ENCODE data around the gene LMAN1.

The LMAN1 gene

DNA sequence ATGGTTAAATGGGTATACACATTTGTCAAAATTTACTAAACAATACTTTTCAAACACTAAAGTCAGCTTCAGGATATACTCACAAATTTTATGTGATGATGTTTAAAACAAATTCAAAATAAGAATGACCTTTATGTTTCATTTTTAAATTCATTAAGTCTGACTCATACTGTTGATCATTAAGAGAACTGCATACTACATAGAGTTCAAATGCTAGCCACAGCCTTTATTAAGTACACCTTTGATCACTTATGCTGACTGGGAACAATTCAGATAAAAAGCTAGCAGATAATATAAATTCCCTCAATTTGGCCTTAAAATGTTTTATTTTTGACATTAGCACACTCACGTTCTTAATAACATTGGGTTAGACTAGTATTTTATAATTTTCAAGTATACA is 14.1 kb downstream of the LMAN1 start (continued):
- TF ChIP-seq, protein P1, sequence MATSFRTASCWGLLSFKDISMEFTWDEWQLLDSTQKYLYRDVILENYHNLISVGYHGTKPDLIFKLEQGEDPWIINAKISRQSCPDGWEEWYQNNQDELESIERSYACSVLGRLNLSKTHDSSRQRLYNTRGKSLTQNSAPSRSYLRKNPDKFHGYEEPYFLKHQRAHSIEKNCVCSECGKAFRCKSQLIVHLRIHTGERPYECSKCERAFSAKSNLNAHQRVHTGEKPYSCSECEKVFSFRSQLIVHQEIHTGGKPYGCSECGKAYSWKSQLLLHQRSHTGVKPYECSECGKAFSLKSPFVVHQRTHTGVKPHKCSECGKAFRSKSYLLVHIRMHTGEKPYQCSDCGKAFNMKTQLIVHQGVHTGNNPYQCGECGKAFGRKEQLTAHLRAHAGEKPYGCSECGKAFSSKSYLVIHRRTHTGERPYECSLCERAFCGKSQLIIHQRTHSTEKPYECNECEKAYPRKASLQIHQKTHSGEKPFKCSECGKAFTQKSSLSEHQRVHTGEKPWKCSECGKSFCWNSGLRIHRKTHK (tag by site-specific recombination; IDR thresholded peaks at IDR 0.05): no peak

DNA sequence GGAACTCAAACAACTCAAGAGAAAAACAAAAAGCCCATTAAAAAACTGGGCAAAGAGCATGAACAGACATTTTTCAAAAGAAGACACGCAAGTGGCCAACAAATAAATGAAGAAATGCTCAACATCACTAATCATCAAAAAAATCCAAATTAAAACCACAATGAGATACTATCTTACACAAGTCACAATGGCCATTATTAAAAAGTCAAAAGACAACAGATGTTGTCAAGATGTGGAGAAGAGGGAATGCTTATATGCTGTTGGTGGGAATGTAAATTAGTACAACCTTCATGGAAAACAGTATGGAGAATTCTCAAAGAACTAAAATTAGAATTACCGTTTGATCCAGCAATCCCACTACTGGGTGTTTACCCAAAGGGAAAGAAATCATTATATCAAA is 15.1 kb downstream of the LMAN1 start:
- CTCF ChIA-PET: interaction anchor here (0.7 kb wide), 1 partner anchor 17 kb away, joined by 4 read pairs; no protein-coding TSS in a partner anchor
- peaks cover 85 to 88% of the 10 kb centered on the region in 2 experiments for H3K36me3 ChIP-seq (ENCODE audit: control insufficient read depth in 2 of 2, insufficient read depth in 1 of 2, low read length in 2 of 2)

DNA sequence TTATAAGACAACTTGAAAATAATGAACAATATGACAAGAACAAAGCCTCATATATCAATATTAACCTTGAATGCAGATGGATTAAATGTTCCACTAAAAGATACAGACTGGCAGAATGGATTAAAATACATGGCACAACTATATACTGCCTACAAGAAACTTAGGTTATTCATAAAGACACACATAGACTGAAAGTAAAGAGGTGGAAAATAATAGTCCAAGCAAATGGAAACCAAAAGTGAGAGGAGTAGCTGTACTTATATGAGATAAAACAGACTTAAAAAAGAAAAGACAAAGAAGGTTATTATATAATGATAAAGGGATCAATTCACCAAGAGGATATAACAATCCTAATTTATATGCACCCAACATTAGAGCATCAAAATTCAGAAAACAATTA is 18.2 kb downstream of the LMAN1 start:
- POLR2A ChIA-PET: no interaction called here
- TF ChIP-seq, protein P2, sequence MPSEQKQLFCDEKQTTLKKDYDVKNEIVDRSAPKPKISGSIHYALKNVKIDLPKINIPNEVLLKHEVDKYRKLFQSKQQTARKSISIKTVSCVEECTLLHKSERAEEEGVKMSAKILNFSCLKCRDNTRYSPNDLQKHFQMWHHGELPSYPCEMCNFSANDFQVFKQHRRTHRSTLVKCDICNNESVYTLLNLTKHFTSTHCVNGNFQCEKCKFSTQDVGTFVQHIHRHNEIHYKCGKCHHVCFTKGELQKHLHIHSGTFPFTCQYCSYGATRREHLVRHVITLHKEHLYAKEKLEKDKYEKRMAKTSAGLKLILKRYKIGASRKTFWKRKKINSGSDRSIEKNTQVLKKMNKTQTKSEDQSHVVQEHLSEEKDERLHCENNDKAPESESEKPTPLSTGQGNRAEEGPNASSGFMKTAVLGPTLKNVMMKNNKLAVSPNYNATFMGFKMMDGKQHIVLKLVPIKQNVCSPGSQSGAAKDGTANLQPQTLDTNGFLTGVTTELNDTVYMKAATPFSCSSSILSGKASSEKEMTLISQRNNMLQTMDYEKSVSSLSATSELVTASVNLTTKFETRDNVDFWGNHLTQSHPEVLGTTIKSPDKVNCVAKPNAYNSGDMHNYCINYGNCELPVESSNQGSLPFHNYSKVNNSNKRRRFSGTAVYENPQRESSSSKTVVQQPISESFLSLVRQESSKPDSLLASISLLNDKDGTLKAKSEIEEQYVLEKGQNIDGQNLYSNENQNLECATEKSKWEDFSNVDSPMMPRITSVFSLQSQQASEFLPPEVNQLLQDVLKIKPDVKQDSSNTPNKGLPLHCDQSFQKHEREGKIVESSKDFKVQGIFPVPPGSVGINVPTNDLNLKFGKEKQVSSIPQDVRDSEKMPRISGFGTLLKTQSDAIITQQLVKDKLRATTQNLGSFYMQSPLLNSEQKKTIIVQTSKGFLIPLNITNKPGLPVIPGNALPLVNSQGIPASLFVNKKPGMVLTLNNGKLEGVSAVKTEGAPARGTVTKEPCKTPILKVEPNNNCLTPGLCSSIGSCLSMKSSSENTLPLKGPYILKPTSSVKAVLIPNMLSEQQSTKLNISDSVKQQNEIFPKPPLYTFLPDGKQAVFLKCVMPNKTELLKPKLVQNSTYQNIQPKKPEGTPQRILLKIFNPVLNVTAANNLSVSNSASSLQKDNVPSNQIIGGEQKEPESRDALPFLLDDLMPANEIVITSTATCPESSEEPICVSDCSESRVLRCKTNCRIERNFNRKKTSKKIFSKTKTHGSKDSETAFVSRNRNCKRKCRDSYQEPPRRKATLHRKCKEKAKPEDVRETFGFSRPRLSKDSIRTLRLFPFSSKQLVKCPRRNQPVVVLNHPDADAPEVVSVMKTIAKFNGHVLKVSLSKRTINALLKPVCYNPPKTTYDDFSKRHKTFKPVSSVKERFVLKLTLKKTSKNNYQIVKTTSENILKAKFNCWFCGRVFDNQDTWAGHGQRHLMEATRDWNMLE (tag by site-specific recombination; conservative IDR thresholded peaks at IDR 0.05; ENCODE audit: low read depth): no peak
- TF ChIP-seq, protein P3, sequence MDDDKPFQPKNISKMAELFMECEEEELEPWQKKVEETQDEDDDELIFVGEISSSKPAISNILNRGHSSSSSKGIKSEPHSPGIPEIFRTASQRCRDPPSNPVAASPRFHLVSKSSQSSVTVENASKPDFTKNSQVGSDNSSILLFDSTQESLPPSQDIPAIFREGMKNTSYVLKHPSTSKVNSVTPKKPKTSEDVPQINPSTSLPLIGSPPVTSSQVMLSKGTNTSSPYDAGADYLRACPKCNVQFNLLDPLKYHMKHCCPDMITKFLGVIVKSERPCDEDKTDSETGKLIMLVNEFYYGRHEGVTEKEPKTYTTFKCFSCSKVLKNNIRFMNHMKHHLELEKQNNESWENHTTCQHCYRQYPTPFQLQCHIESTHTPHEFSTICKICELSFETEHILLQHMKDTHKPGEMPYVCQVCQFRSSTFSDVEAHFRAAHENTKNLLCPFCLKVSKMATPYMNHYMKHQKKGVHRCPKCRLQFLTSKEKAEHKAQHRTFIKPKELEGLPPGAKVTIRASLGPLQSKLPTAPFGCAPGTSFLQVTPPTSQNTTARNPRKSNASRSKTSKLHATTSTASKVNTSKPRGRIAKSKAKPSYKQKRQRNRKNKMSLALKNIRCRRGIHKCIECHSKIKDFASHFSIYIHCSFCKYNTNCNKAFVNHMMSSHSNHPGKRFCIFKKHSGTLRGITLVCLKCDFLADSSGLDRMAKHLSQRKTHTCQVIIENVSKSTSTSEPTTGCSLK (tag by site-specific recombination; IDR thresholded peaks at IDR 0.05): no peak
- TF ChIP-seq, protein P4, sequence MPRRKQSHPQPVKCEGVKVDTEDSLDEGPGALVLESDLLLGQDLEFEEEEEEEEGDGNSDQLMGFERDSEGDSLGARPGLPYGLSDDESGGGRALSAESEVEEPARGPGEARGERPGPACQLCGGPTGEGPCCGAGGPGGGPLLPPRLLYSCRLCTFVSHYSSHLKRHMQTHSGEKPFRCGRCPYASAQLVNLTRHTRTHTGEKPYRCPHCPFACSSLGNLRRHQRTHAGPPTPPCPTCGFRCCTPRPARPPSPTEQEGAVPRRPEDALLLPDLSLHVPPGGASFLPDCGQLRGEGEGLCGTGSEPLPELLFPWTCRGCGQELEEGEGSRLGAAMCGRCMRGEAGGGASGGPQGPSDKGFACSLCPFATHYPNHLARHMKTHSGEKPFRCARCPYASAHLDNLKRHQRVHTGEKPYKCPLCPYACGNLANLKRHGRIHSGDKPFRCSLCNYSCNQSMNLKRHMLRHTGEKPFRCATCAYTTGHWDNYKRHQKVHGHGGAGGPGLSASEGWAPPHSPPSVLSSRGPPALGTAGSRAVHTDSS (tag by site-specific recombination; IDR thresholded peaks at IDR 0.05): no peak
- TF ChIP-seq, protein P5, sequence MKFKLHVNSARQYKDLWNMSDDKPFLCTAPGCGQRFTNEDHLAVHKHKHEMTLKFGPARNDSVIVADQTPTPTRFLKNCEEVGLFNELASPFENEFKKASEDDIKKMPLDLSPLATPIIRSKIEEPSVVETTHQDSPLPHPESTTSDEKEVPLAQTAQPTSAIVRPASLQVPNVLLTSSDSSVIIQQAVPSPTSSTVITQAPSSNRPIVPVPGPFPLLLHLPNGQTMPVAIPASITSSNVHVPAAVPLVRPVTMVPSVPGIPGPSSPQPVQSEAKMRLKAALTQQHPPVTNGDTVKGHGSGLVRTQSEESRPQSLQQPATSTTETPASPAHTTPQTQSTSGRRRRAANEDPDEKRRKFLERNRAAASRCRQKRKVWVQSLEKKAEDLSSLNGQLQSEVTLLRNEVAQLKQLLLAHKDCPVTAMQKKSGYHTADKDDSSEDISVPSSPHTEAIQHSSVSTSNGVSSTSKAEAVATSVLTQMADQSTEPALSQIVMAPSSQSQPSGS (tag by site-specific recombination; IDR thresholded peaks at IDR 0.05; ENCODE audit: low read depth): no peak
- TF ChIP-seq ZNF366 (tag by site-specific recombination; conservative IDR thresholded peaks at IDR 0.05): no peak
- TF ChIP-seq, protein P6, sequence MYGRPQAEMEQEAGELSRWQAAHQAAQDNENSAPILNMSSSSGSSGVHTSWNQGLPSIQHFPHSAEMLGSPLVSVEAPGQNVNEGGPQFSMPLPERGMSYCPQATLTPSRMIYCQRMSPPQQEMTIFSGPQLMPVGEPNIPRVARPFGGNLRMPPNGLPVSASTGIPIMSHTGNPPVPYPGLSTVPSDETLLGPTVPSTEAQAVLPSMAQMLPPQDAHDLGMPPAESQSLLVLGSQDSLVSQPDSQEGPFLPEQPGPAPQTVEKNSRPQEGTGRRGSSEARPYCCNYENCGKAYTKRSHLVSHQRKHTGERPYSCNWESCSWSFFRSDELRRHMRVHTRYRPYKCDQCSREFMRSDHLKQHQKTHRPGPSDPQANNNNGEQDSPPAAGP (tag by site-specific recombination; IDR thresholded peaks at IDR 0.05): no peak
- TF ChIP-seq, protein P7, sequence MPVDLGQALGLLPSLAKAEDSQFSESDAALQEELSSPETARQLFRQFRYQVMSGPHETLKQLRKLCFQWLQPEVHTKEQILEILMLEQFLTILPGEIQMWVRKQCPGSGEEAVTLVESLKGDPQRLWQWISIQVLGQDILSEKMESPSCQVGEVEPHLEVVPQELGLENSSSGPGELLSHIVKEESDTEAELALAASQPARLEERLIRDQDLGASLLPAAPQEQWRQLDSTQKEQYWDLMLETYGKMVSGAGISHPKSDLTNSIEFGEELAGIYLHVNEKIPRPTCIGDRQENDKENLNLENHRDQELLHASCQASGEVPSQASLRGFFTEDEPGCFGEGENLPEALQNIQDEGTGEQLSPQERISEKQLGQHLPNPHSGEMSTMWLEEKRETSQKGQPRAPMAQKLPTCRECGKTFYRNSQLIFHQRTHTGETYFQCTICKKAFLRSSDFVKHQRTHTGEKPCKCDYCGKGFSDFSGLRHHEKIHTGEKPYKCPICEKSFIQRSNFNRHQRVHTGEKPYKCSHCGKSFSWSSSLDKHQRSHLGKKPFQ (tag by site-specific recombination; IDR thresholded peaks at IDR 0.05): no peak
- TF ChIP-seq, protein P8, sequence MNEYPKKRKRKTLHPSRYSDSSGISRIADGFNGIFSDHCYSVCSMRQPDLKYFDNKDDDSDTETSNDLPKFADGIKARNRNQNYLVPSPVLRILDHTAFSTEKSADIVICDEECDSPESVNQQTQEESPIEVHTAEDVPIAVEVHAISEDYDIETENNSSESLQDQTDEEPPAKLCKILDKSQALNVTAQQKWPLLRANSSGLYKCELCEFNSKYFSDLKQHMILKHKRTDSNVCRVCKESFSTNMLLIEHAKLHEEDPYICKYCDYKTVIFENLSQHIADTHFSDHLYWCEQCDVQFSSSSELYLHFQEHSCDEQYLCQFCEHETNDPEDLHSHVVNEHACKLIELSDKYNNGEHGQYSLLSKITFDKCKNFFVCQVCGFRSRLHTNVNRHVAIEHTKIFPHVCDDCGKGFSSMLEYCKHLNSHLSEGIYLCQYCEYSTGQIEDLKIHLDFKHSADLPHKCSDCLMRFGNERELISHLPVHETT (tag by site-specific recombination; IDR thresholded peaks at IDR 0.05): no peak

More for the DNA sequence above, 15.1 kb downstream of the LMAN1 start:
- TF ChIP-seq BCL11A (tag by site-specific recombination; IDR thresholded peaks at IDR 0.05; ENCODE audit: low read depth) (no peak), ZNF404 (tag by site-specific recombination; IDR thresholded peaks at IDR 0.05) (no peak), ZNF248 (tag by site-specific recombination; IDR thresholded peaks at IDR 0.05) (no peak), ZSCAN30 (tag by site-specific recombination; IDR thresholded peaks at IDR 0.05) (no peak), ZNF19 (tag by site-specific recombination; IDR thresholded peaks at IDR 0.05; ENCODE audit: low read depth) (no peak)
- POLR2A ChIA-PET: no interaction called here
- no peaks in the 10 kb centered on the region for H3K4me1 ChIP-seq (ENCODE audit: control insufficient read depth, insufficient read depth, low read length)
- no peak overlapping the region for H3K4me3 ChIP-seq (ENCODE audit: low read depth, low read length)
- 0 out of 2 replicates have a peak, but pooled peaks cover 5% of the 10 kb centered on the region for H3K9me3 ChIP-seq (ENCODE audit: control insufficient read depth, insufficient read depth, low read depth, low read length)
- H3K27ac ChIP-seq (ENCODE audit: extremely low read depth, low read depth, low read length): no peak overlapping the region

More for the DNA sequence above, 18.2 kb downstream of the LMAN1 start:
- peaks cover 83% of the 10 kb centered on the region in 2 experiments for H3K36me3 ChIP-seq (ENCODE audit: control insufficient read depth in 2 of 2, insufficient read depth in 1 of 2, low read length in 2 of 2)
- H3K9me3 ChIP-seq (ENCODE audit: control insufficient read depth, insufficient read depth, low read depth, low read length): 0 out of 2 replicates have a peak, but pooled peaks cover 5% of the 10 kb centered on the region
- H3K4me3 ChIP-seq (ENCODE audit: low read depth, low read length): no peak overlapping the region
- no peak overlapping the region for H3K27ac ChIP-seq (ENCODE audit: extremely low read depth, low read depth, low read length)
- no peaks in the 10 kb centered on the region for H3K4me1 ChIP-seq (ENCODE audit: control insufficient read depth, insufficient read depth, low read length)
- CTCF ChIA-PET: no interaction called here
